ENCODE results near the gene JAM3. TPM values are rescaled to one million over a fixed set of nuclear protein-coding genes. Genes with fewer than 3 reads are reported as not detected.

JAM3 gene
- total RNA-seq, 1 donor, result 57.5 TPM

DNA sequence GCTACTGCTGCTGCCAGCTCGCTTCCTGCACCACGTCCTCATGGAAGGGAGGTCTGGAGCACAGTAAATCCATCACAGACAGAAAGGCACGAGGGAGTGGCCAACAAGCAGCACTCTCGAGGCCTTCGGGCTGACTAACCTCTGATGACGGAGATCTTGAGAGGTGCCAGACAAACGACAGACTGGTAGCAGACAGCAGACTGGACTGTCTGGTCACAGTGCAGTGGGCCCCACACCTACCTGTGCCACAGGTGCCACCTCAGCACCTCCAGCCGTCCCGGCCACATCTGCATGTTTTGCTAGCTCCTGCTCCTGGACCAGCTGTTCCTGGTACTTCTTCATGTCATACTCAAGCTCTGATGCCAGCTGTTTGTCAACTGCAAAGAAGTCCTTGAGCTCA lies 90.8 kb downstream of the JAM3 start:
- Histone ChIP-seq H3K36me3 (ENCODE audit: insufficient read depth, low read length) (peaks cover 25% of the 10 kb centered on the region), H3K9me3 (ENCODE audit: low read depth, low read length) (no peaks in the 10 kb centered on the region)
- no peak for TF ChIP-seq CTCF (IDR thresholded peaks at IDR 0.05; ENCODE audit: extremely low read depth, low read depth, low read length)

GRCh38 chr11:134164490-134165370 lies 95.9 kb downstream of the JAM3 start:
- H3K36me3 ChIP-seq (ENCODE audit: insufficient read depth, low read length), result peaks cover 26% of the 10 kb centered on the region
- no peaks in the 10 kb centered on the region for H3K79me2 ChIP-seq (ENCODE audit: insufficient read depth, low read length)

More for the DNA sequence above, 90.8 kb downstream of the JAM3 start:
- Histone ChIP-seq H3K4me2 (ENCODE audit: insufficient read depth, low read length) (no peak overlapping the region), H3K27me3 (ENCODE audit: insufficient read depth, low read length) (no peaks in the 10 kb centered on the region), H2AFZ (ENCODE audit: low read length) (no peak overlapping the region), H4K20me1 (ENCODE audit: insufficient read depth, low read length) (no peaks in the 10 kb centered on the region), H3K4me1 (ENCODE audit: insufficient read depth, low read length) (no peaks in the 10 kb centered on the region), H3K4me3 (ENCODE audit: insufficient read depth, low read length) (no peak overlapping the region), H3K79me2 (ENCODE audit: insufficient read depth, low read length) (no peaks in the 10 kb centered on the region), H3K27ac (ENCODE audit: low read depth, low read length) (no peak overlapping the region)
- DNase-seq (ENCODE audit: insufficient read length, low spot score, missing footprints), result no peak

DNA sequence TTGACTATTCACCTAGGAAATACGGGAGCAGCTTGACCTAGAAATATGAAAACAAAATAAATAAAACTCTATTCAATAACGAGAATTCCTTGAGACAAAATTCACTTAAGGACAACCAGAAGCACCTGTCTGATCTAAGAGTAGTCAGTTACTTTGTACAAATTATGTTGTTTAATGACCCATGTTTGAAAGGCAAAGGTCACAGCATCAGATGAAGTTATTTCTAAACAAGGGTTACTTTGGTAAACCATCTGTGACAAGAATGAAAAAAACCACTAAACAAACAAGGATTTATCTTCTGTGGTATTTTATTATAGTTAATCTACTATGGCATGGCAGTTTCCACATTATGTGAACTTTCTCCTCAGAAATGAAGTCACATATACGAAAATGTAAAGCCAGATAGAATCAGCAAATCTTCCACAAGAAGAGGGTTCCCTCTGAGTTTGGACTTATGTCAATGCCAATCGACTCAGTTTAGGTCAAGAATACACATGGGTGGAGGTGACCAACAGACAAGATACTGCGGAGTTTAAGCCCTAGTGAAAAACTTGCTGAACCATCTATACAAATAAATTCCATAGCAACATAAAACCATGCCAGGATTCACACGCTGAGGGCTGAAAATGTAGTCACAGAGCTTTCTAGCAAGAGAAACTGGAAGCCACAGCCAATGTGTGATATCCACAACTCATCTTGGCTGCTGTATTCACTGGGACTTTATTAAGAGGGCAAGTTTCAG lies 101.5 kb downstream of the JAM3 start:
- no peak for DNase-seq (ENCODE audit: insufficient read length, low spot score, missing footprints)
- Histone ChIP-seq H3K4me1 (ENCODE audit: insufficient read depth, low read length) (no peaks in the 10 kb centered on the region), H3K36me3 (ENCODE audit: insufficient read depth, low read length) (peaks cover 17% of the 10 kb centered on the region), H3K27me3 (ENCODE audit: insufficient read depth, low read length) (no peaks in the 10 kb centered on the region), H3K9me3 (ENCODE audit: low read depth, low read length) (no peaks in the 10 kb centered on the region), H2AFZ (ENCODE audit: low read length) (no peak overlapping the region), H3K79me2 (ENCODE audit: insufficient read depth, low read length) (no peaks in the 10 kb centered on the region), H3K4me2 (ENCODE audit: insufficient read depth, low read length) (no peak overlapping the region), H3K27ac (ENCODE audit: low read depth, low read length) (no peak overlapping the region), H4K20me1 (ENCODE audit: insufficient read depth, low read length) (no peaks in the 10 kb centered on the region), H3K4me3 (ENCODE audit: insufficient read depth, low read length) (no peak overlapping the region)
- no peak for TF ChIP-seq CTCF (IDR thresholded peaks at IDR 0.05; ENCODE audit: extremely low read depth, low read depth, low read length)

More at GRCh38 chr11:134164490-134165370, 95.9 kb downstream of the JAM3 start:
- H3K4me2 ChIP-seq (ENCODE audit: insufficient read depth, low read length), result no peak overlapping the region
- no peaks in the 10 kb centered on the region for H4K20me1 ChIP-seq (ENCODE audit: insufficient read depth, low read length)
- no peaks in the 10 kb centered on the region for H3K9me3 ChIP-seq (ENCODE audit: low read depth, low read length)
- H2AFZ ChIP-seq (ENCODE audit: low read length), result no peak overlapping the region
- no peak for DNase-seq (ENCODE audit: insufficient read length, low spot score, missing footprints)
- no peaks in the 10 kb centered on the region for H3K27me3 ChIP-seq (ENCODE audit: insufficient read depth, low read length)
- H3K27ac ChIP-seq (ENCODE audit: low read depth, low read length), result no peak overlapping the region
- no peak for TF ChIP-seq CTCF (IDR thresholded peaks at IDR 0.05; ENCODE audit: extremely low read depth, low read depth, low read length)
- no peaks in the 10 kb centered on the region for H3K4me1 ChIP-seq (ENCODE audit: insufficient read depth, low read length)
- H3K4me3 ChIP-seq (ENCODE audit: insufficient read depth, low read length), result no peak overlapping the region

- Histone ChIP-seq H3K36me3 (ENCODE audit: insufficient read depth, low read length) (peaks cover 18% of the 10 kb centered on the region), H3K4me2 (ENCODE audit: insufficient read depth, low read length) (no peak overlapping the region), H3K27me3 (ENCODE audit: insufficient read depth, low read length) (no peaks in the 10 kb centered on the region), H4K20me1 (ENCODE audit: insufficient read depth, low read length) (no peaks in the 10 kb centered on the region), H3K27ac (ENCODE audit: low read depth, low read length) (no peak overlapping the region), H3K4me3 (ENCODE audit: insufficient read depth, low read length) (no peak overlapping the region), H3K9me3 (ENCODE audit: low read depth, low read length) (no peaks in the 10 kb centered on the region), H3K79me2 (ENCODE audit: insufficient read depth, low read length) (no peaks in the 10 kb centered on the region), H2AFZ (ENCODE audit: low read length) (no peak overlapping the region), H3K4me1 (ENCODE audit: insufficient read depth, low read length) (no peaks in the 10 kb centered on the region)
- no peak for DNase-seq (ENCODE audit: insufficient read length, low spot score, missing footprints)
- no peak for TF ChIP-seq CTCF (IDR thresholded peaks at IDR 0.05; ENCODE audit: extremely low read depth, low read depth, low read length)
Observed at GRCh38 chr11:134170919-134171281, 102.0 kb downstream of the JAM3 start.

Data from osteoblast (primary cell).